SK-N-SH (cell line): ENCODE data around the gene MARK4. TPM values are rescaled to one million over a fixed set of nuclear protein-coding genes. Genes with fewer than 3 reads are reported as not detected.

ENCODE experiments used
- CTCF ChIA-PET: fragments of 300-600, 350-600 bp; formaldehyde crosslinking; extraction: SDS; loops from one replicate; lab custom pipeline; 2021; lab: Yijun Ruan, JAX
- POLR2A ChIA-PET: fragments of 350-600 bp; sonication (Branson Sonifier 250); formaldehyde crosslinking; extraction: SDS; loops from one replicate; lab custom pipeline; 2020; ENCODE audit warnings: antibody characterized with exemption, inconsistent platforms; lab: Yijun Ruan, JAX
- DNase-seq: peaks from one replicate; pipeline ENCODE4 v3.0.0; 2012
- H2AFZ ChIP-seq: fragments of 200-600 bp; sonication (generic); 2 replicates; pipeline ENCODE4 v1.8.1; 2016; ENCODE audit warnings: antibody characterized with exemption, mild to moderate bottlenecking, low read depth
- H3F3A ChIP-seq: fragments of 200-600 bp; sonication (generic); replicated peaks from 2 replicates; pipeline ENCODE3; 2016; ENCODE audit warnings: antibody characterized with exemption, mild to moderate bottlenecking; ENCODE audit not compliant: insufficient read depth
- H3K27ac ChIP-seq, 2 experiments: fragments of 200-500 bp in 1 of 2; fragments of 200-600 bp in 1 of 2; sonication (Bioruptor generic) in 1 of 2; sonication (generic), shearing (Covaris generic) in 1 of 2; 2 replicates each; pipeline versions ENCODE4 v1.5.1 to v1.6.1; 2014 to 2016; ENCODE audit warnings: low read depth in 2 of 2, inconsistent platforms in 1 of 2, low read length in 1 of 2, mild to moderate bottlenecking in 1 of 2, mixed read lengths in 1 of 2
- H3K27me3 ChIP-seq: fragments of 200-600 bp; sonication (generic), shearing (Covaris generic); 2 replicates; pipeline ENCODE4 v1.6.1; 2016; ENCODE audit warnings: mixed run types; ENCODE audit not compliant: insufficient read depth
- H3K36me3 ChIP-seq, 2 experiments: fragments of 200-500 bp in 1 of 2; fragments of 200-600 bp in 1 of 2; sonication (Bioruptor generic) in 1 of 2; sonication (generic) in 1 of 2; replicated peaks in 1 of 2; 2 replicates each; pipeline versions ENCODE3 to v1.5.1; 2014 to 2016; ENCODE audit warnings: low read length in 1 of 2, mild to moderate bottlenecking in 1 of 2; ENCODE audit not compliant: insufficient read depth in 2 of 2, control insufficient read depth in 1 of 2
- H3K4me1 ChIP-seq, 2 experiments: fragments of 200-500 bp in 1 of 2; fragments of 200-600 bp in 1 of 2; sonication (Bioruptor generic) in 1 of 2; sonication (generic), shearing (Covaris generic) in 1 of 2; 2 replicates each; pipeline versions ENCODE4 v1.5.1 to v1.6.1; 2014 to 2016; ENCODE audit warnings: low read depth in 1 of 2, low read length in 1 of 2, mixed run types in 1 of 2; ENCODE audit not compliant: insufficient read depth in 2 of 2, control insufficient read depth in 1 of 2
- H3K4me2 ChIP-seq: fragments of 200-600 bp; sonication (generic), shearing (Covaris generic); 2 replicates; pipeline ENCODE4 v1.6.1; 2017; ENCODE audit warnings: mixed run types
- H3K4me3 ChIP-seq, 2 experiments: fragments of 200-500 bp in 1 of 2; fragments of 200-600 bp in 1 of 2; sonication (Bioruptor generic) in 1 of 2; sonication (generic), shearing (Covaris generic) in 1 of 2; 2 replicates each; pipeline versions ENCODE4 v1.5.1 to v1.8.1; 2014 to 2016; ENCODE audit warnings: low read depth in 2 of 2, inconsistent platforms in 1 of 2, low read length in 1 of 2, mild to moderate bottlenecking in 1 of 2, mixed read lengths in 1 of 2, moderate library complexity in 1 of 2
- H3K79me2 ChIP-seq: fragments of 200-600 bp; sonication (generic); 2 replicates; pipeline ENCODE4 v1.8.1; 2017; ENCODE audit warnings: mild to moderate bottlenecking; ENCODE audit not compliant: insufficient read depth
- H3K9ac ChIP-seq: fragments of 200-600 bp; sonication (generic); 2 replicates; pipeline ENCODE4 v1.6.1; 2017; ENCODE audit warnings: mixed run types
- H3K9me2 ChIP-seq: fragments of 200-600 bp; sonication (generic); 2 replicates; pipeline ENCODE4 v1.6.1; 2017; ENCODE audit warnings: mixed run types
- H3K9me3 ChIP-seq: fragments of 200-600 bp; sonication (generic); 2 replicates; pipeline ENCODE4 v1.6.1; 2017; ENCODE audit warnings: mixed run types, mild to moderate bottlenecking, moderate library complexity
- H4K20me1 ChIP-seq: fragments of 200-600 bp; sonication (generic); 2 replicates; pipeline ENCODE4 v1.6.1; 2017; ENCODE audit warnings: mild to moderate bottlenecking, mixed run types; ENCODE audit not compliant: insufficient read depth
- FOXJ3 ChIP-seq: sonication (generic); formaldehyde crosslinking; IDR thresholded peaks from 2 replicates; pipeline ENCODE4 v1.5.1; 2020; ENCODE audit warnings: mild to moderate bottlenecking, missing genetic modification reagents
- GABPA ChIP-seq: IDR thresholded peaks from 2 replicates; pipeline ENCODE4 v1.4.0; 2012; ENCODE audit warnings: low read depth, mild to moderate bottlenecking
- GATA2 ChIP-seq: sonication (generic); formaldehyde crosslinking; IDR thresholded peaks from 2 replicates; pipeline ENCODE4 v1.5.0; 2020; ENCODE audit warnings: mild to moderate bottlenecking, missing genetic modification reagents
- JUND ChIP-seq: IDR thresholded peaks from 2 replicates; pipeline ENCODE4 v1.4.0; 2012
- MEF2A ChIP-seq: IDR thresholded peaks from 2 replicates; pipeline ENCODE4 v1.4.0; 2012; ENCODE audit warnings: low read depth, borderline replicate concordance
- RCOR1 ChIP-seq: fragments of 150-350 bp; IDR thresholded peaks from 2 replicates; pipeline ENCODE4 v1.6.1; 2017; ENCODE audit warnings: antibody characterized with exemption, low read length
- SIN3A ChIP-seq: IDR thresholded peaks from 2 replicates; pipeline ENCODE4 v1.6.1; 2012; ENCODE audit warnings: low read depth, mild to moderate bottlenecking, low read length, moderate library complexity, borderline replicate concordance
- YY1 ChIP-seq: IDR thresholded peaks from 2 replicates; pipeline ENCODE4 v1.4.0; 2012; ENCODE audit warnings: low read depth, mild to moderate bottlenecking
- WGBS: methylation state at CpG from one replicate; pipeline ENCODE4 v1.1.6; 2017; ENCODE audit warnings: low lambda C conversion rate; 5-methylcytosine and 5-hydroxymethylcytosine counted together
- polyA plus RNA-seq, 3 experiments: library from polyadenylated mRNA; depleted of rRNA; stranded (reverse); fragments of >200 nt; gene quantifications; 2 replicates each; pipeline ENCODE4 v1.2.3, GENCODE V29; 2012
- TF ChIP-seq, protein P1 (sequence below): fragments of 200-600 bp; sonication (generic); IDR thresholded peaks from 2 replicates; pipeline ENCODE4 v1.6.1; 2017; ENCODE audit warnings: antibody characterized with exemption, mild to moderate bottlenecking, moderate library complexity
- TF ChIP-seq, protein P2 (sequence below): IDR thresholded peaks from 2 replicates; pipeline ENCODE4 v1.4.0; 2012; ENCODE audit warnings: low read depth, borderline replicate concordance
- TF ChIP-seq, protein P3 (sequence below): fragments of 150-350 bp; IDR thresholded peaks from 2 replicates; pipeline ENCODE4 v1.6.1; 2017; ENCODE audit warnings: antibody characterized with exemption, low read length, low read depth, borderline replicate concordance

Gene MARK4
- polyA plus RNA-seq, 1 of the 3 experiments (the other 2 are of a cell fraction), result 16.3 TPM

DNA sequence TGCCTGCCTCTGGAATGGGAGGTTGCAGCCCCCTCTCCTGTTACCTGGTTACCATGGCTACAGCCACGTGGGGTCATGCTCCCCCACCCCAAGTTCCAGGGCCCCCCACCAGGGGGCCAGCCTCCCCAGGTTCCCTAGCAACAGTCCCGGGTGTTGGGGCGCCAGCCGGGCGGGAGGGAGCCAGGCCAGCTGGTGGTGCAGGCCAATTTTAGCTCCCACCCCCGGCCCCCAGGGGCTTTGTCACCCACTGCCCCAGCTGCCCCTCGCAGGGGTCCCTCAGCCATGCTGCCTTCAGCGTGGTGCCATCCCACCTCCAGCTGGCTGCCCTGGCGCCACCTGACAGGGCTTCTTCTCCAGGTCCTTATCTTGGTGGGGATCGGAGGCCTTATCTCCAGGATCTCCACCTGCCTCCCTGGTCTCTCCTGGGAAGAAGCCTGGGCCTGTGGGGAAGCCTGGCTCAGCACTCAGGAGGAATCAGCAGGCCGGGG lies 3.0 kb downstream of the MARK4 start:
- no peaks in the 10 kb centered on the region for H3K9me2 ChIP-seq
- ChIA-PET POLR2A (no interaction called here), CTCF (interaction anchor here (0.9 to 7.5 kb wide), 4 partner anchors 20 to 84 kb away, joined by 3 to 49 read pairs (median 4); no protein-coding TSS in a partner anchor)
- no peak overlapping the region for H3K9ac ChIP-seq
- H3K27me3 ChIP-seq, result no peaks in the 10 kb centered on the region
- peaks cover 6% of the 10 kb centered on the region for H3F3A ChIP-seq
- peaks cover 10 to 30% of the 10 kb centered on the region in 2 experiments; a peak in 2 of 4 replicates for H3K4me1 ChIP-seq
- no peaks in the 10 kb centered on the region for H3K9me3 ChIP-seq
- no peaks in the 10 kb centered on the region for H3K36me3 ChIP-seq
- H3K4me2 ChIP-seq, result peak overlapping the region; percentile 93
- peak; percentile 79 for DNase-seq
- TF ChIP-seq, protein P1, sequence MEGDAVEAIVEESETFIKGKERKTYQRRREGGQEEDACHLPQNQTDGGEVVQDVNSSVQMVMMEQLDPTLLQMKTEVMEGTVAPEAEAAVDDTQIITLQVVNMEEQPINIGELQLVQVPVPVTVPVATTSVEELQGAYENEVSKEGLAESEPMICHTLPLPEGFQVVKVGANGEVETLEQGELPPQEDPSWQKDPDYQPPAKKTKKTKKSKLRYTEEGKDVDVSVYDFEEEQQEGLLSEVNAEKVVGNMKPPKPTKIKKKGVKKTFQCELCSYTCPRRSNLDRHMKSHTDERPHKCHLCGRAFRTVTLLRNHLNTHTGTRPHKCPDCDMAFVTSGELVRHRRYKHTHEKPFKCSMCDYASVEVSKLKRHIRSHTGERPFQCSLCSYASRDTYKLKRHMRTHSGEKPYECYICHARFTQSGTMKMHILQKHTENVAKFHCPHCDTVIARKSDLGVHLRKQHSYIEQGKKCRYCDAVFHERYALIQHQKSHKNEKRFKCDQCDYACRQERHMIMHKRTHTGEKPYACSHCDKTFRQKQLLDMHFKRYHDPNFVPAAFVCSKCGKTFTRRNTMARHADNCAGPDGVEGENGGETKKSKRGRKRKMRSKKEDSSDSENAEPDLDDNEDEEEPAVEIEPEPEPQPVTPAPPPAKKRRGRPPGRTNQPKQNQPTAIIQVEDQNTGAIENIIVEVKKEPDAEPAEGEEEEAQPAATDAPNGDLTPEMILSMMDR, result peak; percentile 47
- TF ChIP-seq RCOR1 (no peak), SIN3A (no peak), MEF2A (no peak), GATA2 (CRISPR knock-in tag) (peak; percentile 79)
- TF ChIP-seq, protein P2, sequence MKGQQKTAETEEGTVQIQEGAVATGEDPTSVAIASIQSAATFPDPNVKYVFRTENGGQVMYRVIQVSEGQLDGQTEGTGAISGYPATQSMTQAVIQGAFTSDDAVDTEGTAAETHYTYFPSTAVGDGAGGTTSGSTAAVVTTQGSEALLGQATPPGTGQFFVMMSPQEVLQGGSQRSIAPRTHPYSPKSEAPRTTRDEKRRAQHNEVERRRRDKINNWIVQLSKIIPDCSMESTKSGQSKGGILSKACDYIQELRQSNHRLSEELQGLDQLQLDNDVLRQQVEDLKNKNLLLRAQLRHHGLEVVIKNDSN, result no peak
- 83% methylated on average over 11 of the region's 11 CpGs for WGBS
- H3K4me3 ChIP-seq, result no peak overlapping the region
- peaks cover 42% of the 10 kb centered on the region for H4K20me1 ChIP-seq
- H3K79me2 ChIP-seq, result peaks cover 69% of the 10 kb centered on the region
- H2AFZ ChIP-seq, result no peak overlapping the region
- no peak overlapping the region for H3K27ac ChIP-seq

GRCh38 chr19:45255611-45256157 lies 4.6 kb downstream of the MARK4 start:
- no peaks in the 10 kb centered on the region for H3K9me3 ChIP-seq
- H3K9ac ChIP-seq, result no peak overlapping the region
- H3F3A ChIP-seq, result no peaks in the 10 kb centered on the region
- no peak overlapping the region for H3K27ac ChIP-seq
- H3K79me2 ChIP-seq, result peaks cover 72% of the 10 kb centered on the region
- H3K36me3 ChIP-seq, result no peaks in the 10 kb centered on the region
- H3K4me2 ChIP-seq, result no peak overlapping the region
- no peak for DNase-seq
- TF ChIP-seq YY1 (no peak), JUND (no peak), GABPA (no peak), FOXJ3 (no peak)
- TF ChIP-seq, protein P3, sequence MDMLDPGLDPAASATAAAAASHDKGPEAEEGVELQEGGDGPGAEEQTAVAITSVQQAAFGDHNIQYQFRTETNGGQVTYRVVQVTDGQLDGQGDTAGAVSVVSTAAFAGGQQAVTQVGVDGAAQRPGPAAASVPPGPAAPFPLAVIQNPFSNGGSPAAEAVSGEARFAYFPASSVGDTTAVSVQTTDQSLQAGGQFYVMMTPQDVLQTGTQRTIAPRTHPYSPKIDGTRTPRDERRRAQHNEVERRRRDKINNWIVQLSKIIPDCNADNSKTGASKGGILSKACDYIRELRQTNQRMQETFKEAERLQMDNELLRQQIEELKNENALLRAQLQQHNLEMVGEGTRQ, result no peak
- H4K20me1 ChIP-seq, result peaks cover 44% of the 10 kb centered on the region
- H3K4me1 ChIP-seq, result peaks cover 10 to 24% of the 10 kb centered on the region in 2 experiments; a peak in 2 of 4 replicates
- POLR2A ChIA-PET, result no interaction called here
- 88% methylated on average over 7 of the region's 9 CpGs for WGBS
- H3K27me3 ChIP-seq, result no peaks in the 10 kb centered on the region
- H3K4me3 ChIP-seq, result no peak overlapping the region
- no peak overlapping the region for H2AFZ ChIP-seq
- CTCF ChIA-PET, result no interaction called here
- H3K9me2 ChIP-seq, result no peaks in the 10 kb centered on the region
